Subcutaneous abdominal adipose tissue (tissue), 5 donors: ENCODE measurements around the gene GCGR.
A peak's percentile ranks its signal among the peaks of the same experiment; 100 is the strongest.

Source experiments
- H3K27ac ChIP-seq: one replicate; pipeline ENCODE4 v1.7.0; 2013; ENCODE audit warnings: low read depth, mild to moderate bottlenecking, inconsistent platforms, low read length, moderate library complexity
- H3K27me3 ChIP-seq, 5 donors: one replicate each; pipeline ENCODE4 v1.7.0; 2013; ENCODE audit warnings: low read length in 5 of 5, inconsistent platforms in 1 of 5; ENCODE audit not compliant: control insufficient read depth in 5 of 5, insufficient read depth in 4 of 5
- H3K36me3 ChIP-seq, 5 donors: one replicate each; pipeline ENCODE4 v1.7.0; 2013; ENCODE audit warnings: low read length in 5 of 5; ENCODE audit not compliant: control insufficient read depth in 5 of 5, insufficient read depth in 5 of 5
- H3K4me1 ChIP-seq, 5 donors: one replicate each; pipeline ENCODE4 v1.7.0; 2013; ENCODE audit warnings: low read length in 5 of 5, mild to moderate bottlenecking in 3 of 5, moderate library complexity in 1 of 5; ENCODE audit not compliant: control insufficient read depth in 5 of 5, insufficient read depth in 5 of 5
- H3K4me3 ChIP-seq, 5 donors: one replicate each; pipeline ENCODE4 v1.7.0; 2013; ENCODE audit warnings: low read length in 5 of 5, low read depth in 1 of 5
- H3K9ac ChIP-seq, 5 donors: one replicate each; pipeline ENCODE4 v1.7.0; 2013; ENCODE audit warnings: low read length in 5 of 5, mild to moderate bottlenecking in 4 of 5, moderate library complexity in 3 of 5
- H3K9me3 ChIP-seq, 5 donors: one replicate each; pipeline ENCODE4 v1.7.0; 2013; ENCODE audit warnings: low read length in 5 of 5; ENCODE audit not compliant: control insufficient read depth in 5 of 5
- donor health status: healthy.
- donor health status: healthy.
- donor health status: healthy.
- donor health status: healthy.
- donor health status: healthy.

The GCGR gene

GRCh38 chr17:81846743-81847689 lies 43.1 kb downstream of the GCGR start:
- Histone ChIP-seq H3K9ac (no peak overlapping the region), H3K4me3 (no peak overlapping the region), H3K27me3 (no peaks in the 10 kb centered on the region), H3K9me3 (no peaks in the 10 kb centered on the region), H3K27ac (no peak overlapping the region), H3K36me3 (peaks cover 0 to 76% (median 66%) of the 10 kb centered on the region in 5 donors), H3K4me1 (peaks cover 0 to 7% (median 0%) of the 10 kb centered on the region in 5 donors)

GRCh38 chr17:81849457-81849856 lies 45.5 kb downstream of the GCGR start:
- Histone ChIP-seq H3K4me3 (no peak overlapping the region), H3K27me3 (no peaks in the 10 kb centered on the region), H3K36me3 (peaks cover 0 to 78% (median 70%) of the 10 kb centered on the region in 5 donors), H3K9ac (no peak overlapping the region), H3K4me1 (no peaks in the 10 kb centered on the region), H3K27ac (no peak overlapping the region), H3K9me3 (no peaks in the 10 kb centered on the region)

GRCh38 chr17:81851423-81851822 lies 47.5 kb downstream of the GCGR start:
- Histone ChIP-seq H3K9me3 (no peaks in the 10 kb centered on the region), H3K9ac (no peak overlapping the region), H3K36me3 (peaks cover 0 to 74% (median 64%) of the 10 kb centered on the region in 5 donors), H3K27ac (no peak overlapping the region), H3K4me1 (peaks cover 0 to 8% (median 3%) of the 10 kb centered on the region in 5 donors), H3K4me3 (no peak overlapping the region), H3K27me3 (no peaks in the 10 kb centered on the region)

- Histone ChIP-seq H3K9me3 (no peaks in the 10 kb centered on the region), H3K9ac (no peak overlapping the region), H3K4me3 (no peak overlapping the region), H3K27ac (no peak overlapping the region), H3K4me1 (peaks cover 0 to 8% (median 3%) of the 10 kb centered on the region in 5 donors), H3K36me3 (peaks cover 0 to 70% (median 56%) of the 10 kb centered on the region in 5 donors), H3K27me3 (no peaks in the 10 kb centered on the region)
These were observed 48.3 kb downstream of the GCGR start for GRCh38 chr17:81852237-81852636.

- H3K36me3 ChIP-seq = peaks cover 0 to 71% (median 61%) of the 10 kb centered on the region in 5 donors
- no peak overlapping the region for H3K27ac ChIP-seq
- no peaks in the 10 kb centered on the region for H3K27me3 ChIP-seq
- no peak overlapping the region for H3K9ac ChIP-seq
- peaks cover 12 to 32% (median 27%) of the 10 kb centered on the region in 5 donors for H3K4me1 ChIP-seq
- H3K4me3 ChIP-seq = no peak overlapping the region
- no peaks in the 10 kb centered on the region for H3K9me3 ChIP-seq
These were observed 51.2 kb downstream of the GCGR start for GRCh38 chr17:81854974-81855774.

GRCh38 chr17:81858170-81858966 lies 54.4 kb downstream of the GCGR start:
- Histone ChIP-seq H3K4me3 (peak overlapping the region in 4 of 5 donors; percentile 85 to 95 (median 90)), H3K9me3 (no peaks in the 10 kb centered on the region), H3K4me1 (peaks cover 15 to 48% (median 40%) of the 10 kb centered on the region in 5 donors), H3K27me3 (no peaks in the 10 kb centered on the region), H3K9ac (peak overlapping the region; percentile 1 to 94 (median 93)), H3K27ac (no peak overlapping the region), H3K36me3 (peaks cover 0 to 50% (median 38%) of the 10 kb centered on the region in 5 donors)

GRCh38 chr17:81858967-81859905 lies 55.3 kb downstream of the GCGR start:
- H3K9me3 ChIP-seq = no peaks in the 10 kb centered on the region
- peak overlapping the region; percentile 71 to 94 (median 93) for H3K9ac ChIP-seq
- H3K27me3 ChIP-seq = no peaks in the 10 kb centered on the region
- peak overlapping the region; percentile 77 to 95 (median 89) for H3K4me3 ChIP-seq
- peaks cover 15 to 48% (median 40%) of the 10 kb centered on the region in 5 donors for H3K4me1 ChIP-seq
- peak overlapping the region; percentile 74 for H3K27ac ChIP-seq
- H3K36me3 ChIP-seq = peaks cover 0 to 46% (median 29%) of the 10 kb centered on the region in 5 donors

GRCh38 chr17:81859906-81860755 lies 56.2 kb downstream of the GCGR start, which contains the start of gene P4HB:
TSS of gene P4HB (minus strand) at chr17:81860535. CDS start at chr17:81860471, 64 bp downstream.
- H3K4me1 ChIP-seq = peaks cover 15 to 48% (median 38%) of the 10 kb centered on the region in 5 donors
- peak within 1 kb of the TSS; percentile 96 for H3K27ac ChIP-seq
- H3K9ac ChIP-seq = peak within 1 kb of the TSS; percentile 77 to 94 (median 93)
- no peaks in the 10 kb centered on the region for H3K9me3 ChIP-seq
- H3K27me3 ChIP-seq = no peaks in the 10 kb centered on the region
- H3K4me3 ChIP-seq = peak within 1 kb of the TSS; percentile 77 to 95 (median 89)
- H3K36me3 ChIP-seq = peaks cover 0 to 37% (median 21%) of the 10 kb centered on the region in 5 donors
